HepG2 (cell line): ENCODE data around the gene THAP3. TPM values are rescaled to one million over a fixed set of nuclear protein-coding genes. Genes with fewer than 3 reads are reported as not detected.

Experiments
- ARNT2 ChIP-seq: sonication (generic); formaldehyde crosslinking; IDR thresholded peaks from 2 replicates; pipeline ENCODE4 v1.8.0; 2022; ENCODE audit warnings: mild to moderate bottlenecking, low read depth, missing genetic modification reagents, moderate library complexity
- BRCA1 ChIP-seq: sonication (generic); formaldehyde crosslinking; IDR thresholded peaks from 2 replicates; pipeline ENCODE4 v1.4.0; 2020; ENCODE audit warnings: missing genetic modification reagents
- GABPB1 ChIP-seq: IDR thresholded peaks from 2 replicates; pipeline ENCODE4 v1.6.1; 2016; ENCODE audit warnings: mild to moderate bottlenecking, missing genetic modification reagents, moderate library complexity, missing compliant biosample characterization
- MAFK ChIP-seq, 2 experiments: IDR thresholded peaks in 1 of 2; conservative IDR thresholded peaks in 1 of 2; 2 replicates each; pipeline ENCODE4 v1.6.1; 2011; ENCODE audit warnings: improper control_type of control experiment in 2 of 2, low read length in 2 of 2
- NR2F2 ChIP-seq: IDR thresholded peaks from 2 replicates; pipeline ENCODE4 v1.6.1; 2012; ENCODE audit warnings: low read depth, inconsistent platforms, borderline replicate concordance
- POLR2AphosphoS2 ChIP-seq: IDR thresholded peaks from 2 replicates; pipeline ENCODE4 v1.6.1; 2011; ENCODE audit warnings: low read depth, low read length, improper control_type of control experiment
- RXRB ChIP-seq: IDR thresholded peaks from 2 replicates; pipeline ENCODE4 v1.6.1; 2016; ENCODE audit warnings: borderline replicate concordance, missing genetic modification reagents, missing compliant biosample characterization
- ZNF260 ChIP-seq: sonication (generic); formaldehyde crosslinking; IDR thresholded peaks from 2 replicates; pipeline ENCODE4 v1.4.0; 2020; ENCODE audit warnings: missing genetic modification reagents, low read depth, mild to moderate bottlenecking, borderline replicate concordance
- ZNF496 ChIP-seq: sonication (generic); formaldehyde crosslinking; IDR thresholded peaks from 2 replicates; pipeline ENCODE4 v1.8.1; 2023; ENCODE audit warnings: mild to moderate bottlenecking, moderate library complexity, missing genetic modification reagents; ENCODE audit not compliant: insufficient replicate concordance
- ZNF883 ChIP-seq: sonication (generic); formaldehyde crosslinking; IDR thresholded peaks from 2 replicates; pipeline ENCODE4 v1.5.1; 2020; ENCODE audit warnings: mild to moderate bottlenecking, missing genetic modification reagents; ENCODE audit errors: not compliant biosample characterization
- polyA plus RNA-seq, 8 experiments: library from polyadenylated mRNA; depleted of rRNA in 3 of 8; stranded (reverse) in 7 of 8; unstranded in 1 of 8; fragments of >200 nt; fragmentation: Illumina TruSeq in 4 of 8; extraction: Trizol in 4 of 8; gene quantifications; 2 replicates each; pipeline versions ENCODE4 v1.2.1 to v1.2.3, GENCODE V29; 2011 to 2016; ENCODE audit warnings: low read depth in 4 of 8, missing spikeins in 1 of 8, mixed read lengths in 1 of 8; ENCODE audit not compliant: insufficient read depth in 1 of 8
- total RNA-seq, 5 experiments: library from RNA; depleted of rRNA; stranded (reverse); fragments of >200 nt; fragmentation: Illumina TruSeq; extraction: Trizol; gene quantifications; 2 replicates each; pipeline ENCODE4 v1.2.3, GENCODE V29; 2016; ENCODE audit warnings: low read depth in 1 of 5
- TF ChIP-seq, protein P1 (sequence below): sonication (generic); formaldehyde crosslinking; IDR thresholded peaks from 2 replicates; pipeline ENCODE4 v1.4.0; 2020; ENCODE audit warnings: missing genetic modification reagents
- TF ChIP-seq, protein P2 (sequence below): sonication (generic); formaldehyde crosslinking; IDR thresholded peaks from 2 replicates; pipeline ENCODE4 v1.4.0; 2020; ENCODE audit warnings: missing genetic modification reagents; ENCODE audit errors: not compliant biosample characterization
- TF ChIP-seq, protein P3 (sequence below): sonication (generic); formaldehyde crosslinking; IDR thresholded peaks from 2 replicates; pipeline ENCODE4 v1.4.0; 2020; ENCODE audit warnings: mild to moderate bottlenecking, missing genetic modification reagents
- TF ChIP-seq, protein P4 (sequence below): sonication (generic); formaldehyde crosslinking; IDR thresholded peaks from 2 replicates; pipeline ENCODE4 v1.4.0; 2020; ENCODE audit warnings: missing genetic modification reagents
- TF ChIP-seq, protein P5 (sequence below): sonication (generic); formaldehyde crosslinking; IDR thresholded peaks from 2 replicates; pipeline ENCODE4 v1.8.0; 2022; ENCODE audit warnings: mild to moderate bottlenecking, missing genetic modification reagents; ENCODE audit not compliant: insufficient replicate concordance
- TF ChIP-seq, protein P6 (sequence below): sonication (generic); formaldehyde crosslinking; conservative IDR thresholded peaks from 2 replicates; pipeline ENCODE4 v1.8.0; 2022; ENCODE audit warnings: mild to moderate bottlenecking, moderate library complexity, missing genetic modification reagents

The THAP3 gene
- total and polyA plus RNA-seq, 2 of the 13 experiments (the other 11 are each of a cell fraction or from before 2014, with no cell fraction given): 10.3 to 14.9 TPM

DNA sequence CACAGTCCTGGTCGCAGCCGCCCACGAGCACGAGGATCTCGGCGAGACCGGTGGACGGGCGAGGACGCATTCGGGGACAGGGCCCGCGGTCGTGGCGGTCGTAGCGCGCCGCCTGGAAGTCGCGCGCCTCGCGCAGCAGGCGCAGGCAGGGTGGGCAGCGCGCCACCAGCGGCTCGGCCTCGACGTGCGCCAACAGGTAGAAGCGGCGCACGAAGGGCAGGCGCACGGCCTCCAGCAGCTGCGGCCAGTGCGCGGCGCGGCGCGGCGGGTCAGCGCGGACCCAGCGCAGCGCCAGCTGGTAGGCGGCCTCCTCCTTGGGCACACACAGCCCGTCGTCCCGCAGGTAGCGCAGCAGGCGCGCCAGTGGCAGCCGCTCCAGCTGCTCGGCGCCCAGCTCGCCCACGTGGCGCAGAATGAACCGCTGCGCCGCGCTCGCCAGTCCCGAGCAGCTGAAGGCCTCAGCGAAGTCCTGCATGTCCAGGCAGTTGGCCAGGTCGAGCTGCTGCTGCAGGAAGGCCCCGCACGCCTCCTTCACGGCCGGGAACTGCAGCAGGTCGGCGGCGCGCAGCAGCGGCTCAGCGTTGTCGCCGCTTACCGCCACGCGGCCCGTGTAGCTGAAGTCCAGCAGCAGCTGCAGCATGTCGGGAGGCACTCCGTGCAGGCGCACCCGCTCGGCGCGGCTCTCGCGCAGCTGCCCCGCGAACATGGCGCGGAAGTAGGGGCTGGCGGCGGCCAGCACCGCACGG, 22.6 kb upstream of the THAP3 start (continued):
- TF ChIP-seq, protein P1, sequence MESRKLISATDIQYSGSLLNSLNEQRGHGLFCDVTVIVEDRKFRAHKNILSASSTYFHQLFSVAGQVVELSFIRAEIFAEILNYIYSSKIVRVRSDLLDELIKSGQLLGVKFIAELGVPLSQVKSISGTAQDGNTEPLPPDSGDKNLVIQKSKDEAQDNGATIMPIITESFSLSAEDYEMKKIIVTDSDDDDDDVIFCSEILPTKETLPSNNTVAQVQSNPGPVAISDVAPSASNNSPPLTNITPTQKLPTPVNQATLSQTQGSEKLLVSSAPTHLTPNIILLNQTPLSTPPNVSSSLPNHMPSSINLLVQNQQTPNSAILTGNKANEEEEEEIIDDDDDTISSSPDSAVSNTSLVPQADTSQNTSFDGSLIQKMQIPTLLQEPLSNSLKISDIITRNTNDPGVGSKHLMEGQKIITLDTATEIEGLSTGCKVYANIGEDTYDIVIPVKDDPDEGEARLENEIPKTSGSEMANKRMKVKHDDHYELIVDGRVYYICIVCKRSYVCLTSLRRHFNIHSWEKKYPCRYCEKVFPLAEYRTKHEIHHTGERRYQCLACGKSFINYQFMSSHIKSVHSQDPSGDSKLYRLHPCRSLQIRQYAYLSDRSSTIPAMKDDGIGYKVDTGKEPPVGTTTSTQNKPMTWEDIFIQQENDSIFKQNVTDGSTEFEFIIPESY (CRISPR knock-in tag): no peak
- TF ChIP-seq RXRB (CRISPR knock-in tag) (no peak), ZNF496 (CRISPR knock-in tag) (no peak), ZNF883 (CRISPR knock-in tag) (peak; percentile 27), BRCA1 (CRISPR knock-in tag) (no peak), POLR2AphosphoS2 (no peak), MAFK (conservative IDR thresholded peaks at IDR 0.05 in 1 of 2, IDR thresholded peaks at IDR 0.05 in 1 of 2; ENCODE audit: low read length in 2 of 2) (no peak), ZNF260 (CRISPR knock-in tag) (no peak), GABPB1 (CRISPR knock-in tag) (peak; percentile 30; the same call in 1 of the 2 replicates), NR2F2 (no peak; the same call in 1 of the 2 replicates), ARNT2 (peak; percentile 65; the same call in 1 of the 2 replicates)
- TF ChIP-seq, protein P2, sequence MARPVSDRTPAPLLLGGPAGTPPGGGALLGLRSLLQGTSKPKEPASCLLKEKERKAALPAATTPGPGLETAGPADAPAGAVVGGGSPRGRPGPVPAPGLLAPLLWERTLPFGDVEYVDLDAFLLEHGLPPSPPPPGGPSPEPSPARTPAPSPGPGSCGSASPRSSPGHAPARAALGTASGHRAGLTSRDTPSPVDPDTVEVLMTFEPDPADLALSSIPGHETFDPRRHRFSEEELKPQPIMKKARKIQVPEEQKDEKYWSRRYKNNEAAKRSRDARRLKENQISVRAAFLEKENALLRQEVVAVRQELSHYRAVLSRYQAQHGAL (CRISPR knock-in tag): peak; percentile 66
- TF ChIP-seq, protein P3, sequence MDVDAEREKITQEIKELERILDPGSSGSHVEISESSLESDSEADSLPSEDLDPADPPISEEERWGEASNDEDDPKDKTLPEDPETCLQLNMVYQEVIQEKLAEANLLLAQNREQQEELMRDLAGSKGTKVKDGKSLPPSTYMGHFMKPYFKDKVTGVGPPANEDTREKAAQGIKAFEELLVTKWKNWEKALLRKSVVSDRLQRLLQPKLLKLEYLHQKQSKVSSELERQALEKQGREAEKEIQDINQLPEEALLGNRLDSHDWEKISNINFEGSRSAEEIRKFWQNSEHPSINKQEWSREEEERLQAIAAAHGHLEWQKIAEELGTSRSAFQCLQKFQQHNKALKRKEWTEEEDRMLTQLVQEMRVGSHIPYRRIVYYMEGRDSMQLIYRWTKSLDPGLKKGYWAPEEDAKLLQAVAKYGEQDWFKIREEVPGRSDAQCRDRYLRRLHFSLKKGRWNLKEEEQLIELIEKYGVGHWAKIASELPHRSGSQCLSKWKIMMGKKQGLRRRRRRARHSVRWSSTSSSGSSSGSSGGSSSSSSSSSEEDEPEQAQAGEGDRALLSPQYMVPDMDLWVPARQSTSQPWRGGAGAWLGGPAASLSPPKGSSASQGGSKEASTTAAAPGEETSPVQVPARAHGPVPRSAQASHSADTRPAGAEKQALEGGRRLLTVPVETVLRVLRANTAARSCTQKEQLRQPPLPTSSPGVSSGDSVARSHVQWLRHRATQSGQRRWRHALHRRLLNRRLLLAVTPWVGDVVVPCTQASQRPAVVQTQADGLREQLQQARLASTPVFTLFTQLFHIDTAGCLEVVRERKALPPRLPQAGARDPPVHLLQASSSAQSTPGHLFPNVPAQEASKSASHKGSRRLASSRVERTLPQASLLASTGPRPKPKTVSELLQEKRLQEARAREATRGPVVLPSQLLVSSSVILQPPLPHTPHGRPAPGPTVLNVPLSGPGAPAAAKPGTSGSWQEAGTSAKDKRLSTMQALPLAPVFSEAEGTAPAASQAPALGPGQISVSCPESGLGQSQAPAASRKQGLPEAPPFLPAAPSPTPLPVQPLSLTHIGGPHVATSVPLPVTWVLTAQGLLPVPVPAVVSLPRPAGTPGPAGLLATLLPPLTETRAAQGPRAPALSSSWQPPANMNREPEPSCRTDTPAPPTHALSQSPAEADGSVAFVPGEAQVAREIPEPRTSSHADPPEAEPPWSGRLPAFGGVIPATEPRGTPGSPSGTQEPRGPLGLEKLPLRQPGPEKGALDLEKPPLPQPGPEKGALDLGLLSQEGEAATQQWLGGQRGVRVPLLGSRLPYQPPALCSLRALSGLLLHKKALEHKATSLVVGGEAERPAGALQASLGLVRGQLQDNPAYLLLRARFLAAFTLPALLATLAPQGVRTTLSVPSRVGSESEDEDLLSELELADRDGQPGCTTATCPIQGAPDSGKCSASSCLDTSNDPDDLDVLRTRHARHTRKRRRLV (CRISPR knock-in tag): no peak
- TF ChIP-seq, protein P4, sequence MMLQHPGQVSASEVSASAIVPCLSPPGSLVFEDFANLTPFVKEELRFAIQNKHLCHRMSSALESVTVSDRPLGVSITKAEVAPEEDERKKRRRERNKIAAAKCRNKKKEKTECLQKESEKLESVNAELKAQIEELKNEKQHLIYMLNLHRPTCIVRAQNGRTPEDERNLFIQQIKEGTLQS (CRISPR knock-in tag): no peak
- TF ChIP-seq, protein P5, sequence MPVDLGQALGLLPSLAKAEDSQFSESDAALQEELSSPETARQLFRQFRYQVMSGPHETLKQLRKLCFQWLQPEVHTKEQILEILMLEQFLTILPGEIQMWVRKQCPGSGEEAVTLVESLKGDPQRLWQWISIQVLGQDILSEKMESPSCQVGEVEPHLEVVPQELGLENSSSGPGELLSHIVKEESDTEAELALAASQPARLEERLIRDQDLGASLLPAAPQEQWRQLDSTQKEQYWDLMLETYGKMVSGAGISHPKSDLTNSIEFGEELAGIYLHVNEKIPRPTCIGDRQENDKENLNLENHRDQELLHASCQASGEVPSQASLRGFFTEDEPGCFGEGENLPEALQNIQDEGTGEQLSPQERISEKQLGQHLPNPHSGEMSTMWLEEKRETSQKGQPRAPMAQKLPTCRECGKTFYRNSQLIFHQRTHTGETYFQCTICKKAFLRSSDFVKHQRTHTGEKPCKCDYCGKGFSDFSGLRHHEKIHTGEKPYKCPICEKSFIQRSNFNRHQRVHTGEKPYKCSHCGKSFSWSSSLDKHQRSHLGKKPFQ (CRISPR knock-in tag): no peak
- TF ChIP-seq, protein P6, sequence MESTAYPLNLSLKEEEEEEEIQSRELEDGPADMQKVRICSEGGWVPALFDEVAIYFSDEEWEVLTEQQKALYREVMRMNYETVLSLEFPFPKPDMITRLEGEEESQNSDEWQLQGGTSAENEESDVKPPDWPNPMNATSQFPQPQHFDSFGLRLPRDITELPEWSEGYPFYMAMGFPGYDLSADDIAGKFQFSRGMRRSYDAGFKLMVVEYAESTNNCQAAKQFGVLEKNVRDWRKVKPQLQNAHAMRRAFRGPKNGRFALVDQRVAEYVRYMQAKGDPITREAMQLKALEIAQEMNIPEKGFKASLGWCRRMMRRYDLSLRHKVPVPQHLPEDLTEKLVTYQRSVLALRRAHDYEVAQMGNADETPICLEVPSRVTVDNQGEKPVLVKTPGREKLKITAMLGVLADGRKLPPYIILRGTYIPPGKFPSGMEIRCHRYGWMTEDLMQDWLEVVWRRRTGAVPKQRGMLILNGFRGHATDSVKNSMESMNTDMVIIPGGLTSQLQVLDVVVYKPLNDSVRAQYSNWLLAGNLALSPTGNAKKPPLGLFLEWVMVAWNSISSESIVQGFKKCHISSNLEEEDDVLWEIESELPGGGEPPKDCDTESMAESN (CRISPR knock-in tag): no peak
